ENCODE data around the gene FCHO1. TPM values are rescaled to one million over a fixed set of nuclear protein-coding genes. Genes with fewer than 3 reads are reported as not detected.

Gene FCHO1
- total RNA-seq, 2 donors from 2014 or later = 3.9 to 9.2 TPM

- intact Hi-C loops (cut with DNase I) = no loop called here
These were observed 86.7 kb downstream of the FCHO1 start for GRCh38 chr19:17837972-17838371.

More at GRCh38 chr19:17837972-17838371, 86.7 kb downstream of the FCHO1 start:
- DNase-seq = no peak
- Histone ChIP-seq H3K27me3 (no peaks in the 10 kb centered on the region), H3K4me1 (no peaks in the 10 kb centered on the region), H3K4me3 (no peak overlapping the region), H3K9me3 (no peaks in the 10 kb centered on the region), H3K27ac (no peak overlapping the region), H3K36me3 (no peaks in the 10 kb centered on the region), H3K9ac (ENCODE audit: low read depth in 2 of 2, low read length in 2 of 2) (no peak overlapping the region)
- no peak for TF ChIP-seq CTCF (IDR thresholded peaks at IDR 0.05)

Other genes starting within 250 kb of the FCHO1 start
- 100 to 1,000 TPM in 1 of 2 donors, 10 to 100 TPM in 1; 93.0 to 114 TPM for gene PGLS, start 239.8 kb upstream of the FCHO1 start, total RNA-seq
- 10 to 100 TPM; 51.4 to 90.9 TPM for gene COLGALT1, start 195.8 kb upstream of the FCHO1 start, total RNA-seq
- under 1 TPM; 0.29 to 0.62 TPM for gene UNC13A, start 63.1 kb upstream of the FCHO1 start, total RNA-seq
- 10 to 100 TPM; 48.1 to 57.1 TPM for gene MAP1S, start 32.0 kb upstream of the FCHO1 start, total RNA-seq
- 100 to 1,000 TPM; 108 to 132 TPM for gene B3GNT3, start 43.7 kb downstream of the FCHO1 start, total RNA-seq
- gene INSL3, start 70.0 kb downstream of the FCHO1 start, total RNA-seq = not detected
- 1 to 10 TPM; 3.1 to 4.0 TPM for gene JAK3, start 96.5 kb downstream of the FCHO1 start, total RNA-seq
- gene RPL18A, start 108.4 kb downstream of the FCHO1 start, total RNA-seq = 1,000 to 10,000 TPM; 1,592 to 1,923 TPM
- not detected for gene SLC5A5, start 120.5 kb downstream of the FCHO1 start, total RNA-seq
- gene CCDC124, start 181.5 kb downstream of the FCHO1 start, total RNA-seq = 100 to 1,000 TPM in 1 of 2 donors, 10 to 100 TPM in 1; 45.2 to 122 TPM
- not detected for gene KCNN1, start 215.6 kb downstream of the FCHO1 start, total RNA-seq

Data from colonic mucosa (tissue), 4 donors.